Measurements from ENCODE around the gene UBE2R2. TPM values are rescaled to one million over a fixed set of nuclear protein-coding genes. Genes with fewer than 3 reads are reported as not detected.
"Not testable (repeated sequence)": the region's sequence is repeated elsewhere in the genome, so short reads cannot be mapped to it uniquely, and the experiment has no call there.

UBE2R2 gene
- total RNA-seq, 1 donor from 2014 or later = 44.4 TPM

- ATAC-seq (ENCODE audit: poor library complexity) (peak; percentile 59), DNase-seq (no peak)
- intact Hi-C loops (cut with DNase I) = no loop called here
Measured at GRCh38 chr9:33943389-33943788, 126.4 kb downstream of the UBE2R2 start.

- no peak for DNase-seq
- peak; percentile 47 for ATAC-seq (ENCODE audit: poor library complexity)
- intact Hi-C loops (cut with DNase I) = no loop called here
Measured at GRCh38 chr9:33946779-33947535, 130.0 kb downstream of the UBE2R2 start.

GRCh38 chr9:33950371-33950770 lies 133.4 kb downstream of the UBE2R2 start:
- intact Hi-C loops (cut with DNase I) = no loop called here
- ATAC-seq (ENCODE audit: poor library complexity) (no peak), DNase-seq (no peak)

GRCh38 chr9:33952066-33952465 lies 135.1 kb downstream of the UBE2R2 start:
- DNase-seq = no peak
- intact Hi-C loops (cut with DNase I) = no loop called here
- ATAC-seq (ENCODE audit: poor library complexity) = no peak

- DNase-seq (no peak), ATAC-seq (ENCODE audit: poor library complexity) (no peak)
- intact Hi-C loops (cut with DNase I) = no loop called here
Measured at GRCh38 chr9:33956544-33956943, 139.6 kb downstream of the UBE2R2 start.

- intact Hi-C loops (cut with DNase I) = no loop called here
- DNase-seq (no peak), ATAC-seq (ENCODE audit: poor library complexity) (no peak)
Measured at GRCh38 chr9:33959725-33960124, 142.8 kb downstream of the UBE2R2 start.

- ATAC-seq (ENCODE audit: poor library complexity); DNase-seq: not testable (repeated sequence)
Measured at GRCh38 chr9:33962468-33962867, 145.5 kb downstream of the UBE2R2 start.

GRCh38 chr9:33964086-33964768 lies 147.3 kb downstream of the UBE2R2 start:
- DNase-seq (no peak), ATAC-seq (ENCODE audit: poor library complexity) (no peak)
- intact Hi-C loops (cut with DNase I) = no loop called here

More at GRCh38 chr9:33962468-33962867, 145.5 kb downstream of the UBE2R2 start:
- intact Hi-C loops (cut with DNase I) = not testable (repeated sequence)

Other genes starting within 250 kb of the UBE2R2 start
- not detected for gene PRSS3, start 21.6 kb upstream of the UBE2R2 start, total RNA-seq
- gene UBAP2, start 231.7 kb downstream of the UBE2R2 start, total RNA-seq = 26.6 TPM